NCI-H524 (cell line): Measurements from ENCODE around the gene TAB2.
A peak's percentile ranks its signal among the peaks of the same experiment; 100 is the strongest.
"Not testable (repeated sequence)": the region's sequence is repeated elsewhere in the genome, so short reads cannot be mapped to it uniquely, and the experiment has no call there.

ENCODE experiments used
- DNase-seq, 2 experiments: peaks; one replicate each; lab custom pipeline; 2025; lab: John Stamatoyannopoulos, UW

Gene TAB2

DNA sequence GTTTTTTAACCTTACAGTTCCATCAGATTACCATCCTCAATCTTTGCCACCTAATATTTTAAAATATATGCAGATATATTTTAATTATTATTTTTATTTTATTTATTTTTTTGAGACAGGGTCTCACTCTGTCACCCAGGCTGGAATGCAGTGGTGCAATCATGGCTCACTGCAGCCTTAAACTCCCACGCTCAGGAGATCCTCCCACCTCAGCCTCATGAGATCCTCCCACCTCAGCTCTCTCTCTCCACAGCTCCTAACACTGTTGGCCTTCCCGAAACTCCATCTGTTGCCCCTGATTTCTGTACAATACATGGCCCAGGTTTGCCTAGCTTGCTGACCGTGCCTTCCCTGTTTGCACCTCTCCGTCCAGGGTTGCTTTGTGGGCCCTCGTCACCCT is 4.4 kb upstream of the TAB2 start:
- no peak for DNase-seq

DNA sequence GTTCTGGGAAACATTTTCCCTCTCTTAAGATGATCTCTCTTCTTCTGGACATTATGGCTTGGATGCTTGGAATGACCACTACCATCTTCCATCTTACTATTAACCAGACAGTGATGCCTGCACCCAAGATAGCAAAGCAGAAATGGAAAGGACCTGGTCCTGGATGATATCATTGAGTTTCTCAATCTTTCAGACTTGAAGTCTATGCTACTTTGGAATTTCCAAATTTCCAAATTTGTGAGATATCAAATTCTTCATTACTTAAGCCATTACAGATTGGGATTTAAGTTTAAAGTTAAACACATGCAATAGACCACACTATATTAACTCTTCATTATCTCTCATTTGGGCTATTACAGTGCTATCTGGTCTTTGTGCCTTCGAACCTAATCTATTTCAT is 3.7 kb upstream of the TAB2 start:
- DNase-seq, result no peak

DNA sequence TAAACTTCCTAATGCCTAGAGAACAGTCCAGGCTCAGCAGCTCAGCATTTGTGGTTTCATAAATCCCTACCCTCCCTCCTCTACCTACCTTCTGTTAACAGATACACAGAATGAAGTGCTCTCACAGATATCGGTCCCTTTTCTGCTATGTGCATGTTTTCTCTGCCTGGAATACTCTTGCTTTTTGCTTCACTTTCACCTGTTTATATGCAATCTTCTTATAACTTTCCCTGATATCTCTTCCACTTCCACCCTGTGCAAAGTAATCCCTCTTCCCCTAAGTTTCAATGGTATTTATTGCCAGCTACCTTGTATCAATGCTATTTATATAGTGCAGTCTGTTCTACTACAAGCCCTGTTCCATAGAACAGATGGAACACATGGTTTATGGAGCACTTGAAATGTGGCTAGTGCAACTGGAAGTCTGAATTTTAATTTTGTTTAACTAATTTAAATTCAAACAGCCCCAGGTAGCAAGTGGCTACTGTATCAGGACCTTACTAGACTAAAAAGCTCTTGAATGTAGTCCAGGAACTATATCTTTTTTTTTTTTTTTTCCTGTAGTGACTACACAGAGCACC is 3.1 kb upstream of the TAB2 start:
- peak; percentile 80 to 96 for DNase-seq

DNA sequence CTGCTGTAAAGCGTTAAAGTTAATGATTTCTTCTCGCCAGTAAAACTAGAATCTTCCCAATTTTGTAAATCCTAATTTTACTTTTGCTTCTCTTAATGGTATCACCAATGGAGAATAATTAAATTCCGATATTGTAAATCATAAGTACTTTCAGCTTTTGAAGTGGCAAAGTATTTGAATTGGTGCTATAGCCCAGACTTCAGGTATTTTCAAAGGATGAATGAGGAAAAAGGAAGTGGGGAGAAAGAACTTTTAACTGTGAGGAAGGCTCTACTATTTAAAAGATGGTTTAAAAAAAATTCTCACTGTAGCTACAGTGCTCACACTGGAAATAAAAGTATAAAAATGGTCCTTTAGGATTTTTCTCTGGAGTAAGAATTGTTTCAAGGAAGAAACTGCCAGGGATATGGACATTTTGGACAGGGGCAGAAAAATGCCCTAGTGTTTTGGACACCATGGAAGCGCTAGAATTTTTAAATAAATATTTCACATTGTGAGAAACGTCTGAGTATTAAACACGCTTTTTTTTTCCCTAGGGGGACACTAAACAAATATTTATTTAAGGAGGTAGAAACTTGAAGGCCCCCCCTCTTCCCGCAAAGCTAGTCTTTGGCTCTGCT is 1.3 kb upstream of the TAB2 start:
- no peak for DNase-seq

DNA sequence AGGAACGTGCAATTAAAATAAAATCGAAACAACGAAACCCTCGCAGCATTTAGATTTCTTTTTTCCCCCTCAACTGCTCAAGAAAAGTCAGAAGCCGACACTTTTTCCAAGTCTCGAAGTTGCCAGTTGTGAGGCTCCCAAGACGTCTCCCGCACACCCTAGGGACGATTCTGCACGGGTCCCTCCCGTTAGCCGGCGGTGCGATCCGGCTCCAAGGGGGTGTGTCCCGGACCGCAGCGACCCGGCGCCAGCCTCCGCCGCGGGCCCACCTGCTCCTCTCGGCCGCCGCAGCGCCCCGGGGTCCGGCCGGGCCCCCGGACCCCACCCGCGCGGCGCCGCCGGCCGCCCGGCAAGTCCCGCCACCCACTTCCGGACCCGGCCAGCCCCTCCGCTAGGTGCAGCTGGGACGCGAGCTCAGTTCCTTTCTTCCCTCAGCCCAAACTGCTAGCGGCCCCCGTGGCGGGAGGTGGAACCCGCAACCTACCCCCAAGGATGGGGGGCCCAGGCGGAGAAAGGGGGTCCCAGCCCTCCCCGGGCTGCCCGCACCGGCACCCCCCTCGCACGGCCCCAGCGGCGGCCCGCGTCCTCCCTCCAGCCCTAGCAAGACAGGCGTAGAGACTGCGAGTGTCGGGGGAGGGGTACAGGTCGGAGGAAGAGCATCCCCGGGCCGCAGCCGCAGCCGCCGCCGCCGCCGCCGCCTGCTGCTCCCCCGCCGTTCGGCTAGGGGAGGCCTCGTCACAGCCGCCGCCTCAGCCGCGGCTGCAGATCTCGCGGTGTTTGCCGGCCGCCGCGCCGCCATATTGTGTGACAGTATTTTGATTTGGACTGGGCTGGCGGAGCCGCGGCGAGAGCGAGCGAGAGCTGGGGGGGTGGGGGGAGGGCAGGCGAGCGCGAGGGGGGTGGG is 520 bp upstream of the TAB2 start:
- peak; percentile 86 to 95 for DNase-seq

DNA sequence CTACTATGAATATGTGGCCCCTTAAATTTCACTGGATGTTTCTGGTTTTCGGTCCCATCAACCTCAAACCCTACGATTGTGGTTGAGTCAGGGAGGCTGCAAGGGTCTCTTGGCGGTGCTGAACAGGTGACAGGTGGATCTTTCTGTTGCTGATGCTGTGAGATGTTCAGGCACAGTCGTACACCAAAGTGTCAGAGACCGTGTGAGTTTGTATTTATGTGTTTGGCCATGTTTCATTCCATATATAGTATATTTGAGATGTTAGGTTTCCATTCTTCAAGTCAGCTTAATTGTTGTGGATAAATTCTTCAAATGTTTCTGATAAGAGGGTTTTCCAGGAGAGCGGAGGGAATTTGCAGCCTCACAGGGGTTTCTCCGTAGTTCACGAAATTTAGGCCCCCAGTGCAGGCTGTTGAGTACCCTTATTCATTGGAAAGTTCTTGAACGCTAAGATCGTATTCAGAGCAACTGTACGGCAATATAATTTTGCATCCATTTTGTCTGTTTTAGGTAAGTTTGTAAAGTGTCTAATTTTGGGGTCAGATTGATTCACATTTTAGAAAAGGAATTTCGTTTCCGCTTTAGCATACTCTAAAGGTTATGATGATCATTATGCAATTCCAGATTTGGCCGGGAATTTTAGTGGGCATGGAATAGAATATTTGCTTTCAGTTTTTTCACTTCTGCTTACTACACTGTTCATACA is 1.2 kb downstream of the TAB2 start:
- peak; percentile 5 to 47 for DNase-seq

DNA sequence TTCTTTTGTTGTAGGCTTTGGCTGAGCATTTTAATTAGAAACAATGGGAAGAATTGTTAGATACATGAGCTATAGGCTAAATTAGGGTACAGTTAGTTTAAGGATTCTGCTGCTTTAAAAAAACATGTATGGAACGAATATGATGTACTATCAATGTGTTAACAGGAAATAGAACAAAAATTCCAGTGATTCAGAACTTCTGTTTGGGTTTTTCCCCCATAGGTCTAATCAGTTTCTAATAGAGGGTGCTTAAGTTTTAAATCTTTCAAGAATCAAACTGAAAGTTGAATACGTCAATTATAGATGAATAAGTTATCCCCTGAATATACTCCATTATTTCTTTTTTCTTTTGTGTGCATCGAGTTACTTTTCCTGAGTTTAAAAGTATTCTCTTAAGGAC is 1.9 kb downstream of the TAB2 start:
- no peak for DNase-seq

DNA sequence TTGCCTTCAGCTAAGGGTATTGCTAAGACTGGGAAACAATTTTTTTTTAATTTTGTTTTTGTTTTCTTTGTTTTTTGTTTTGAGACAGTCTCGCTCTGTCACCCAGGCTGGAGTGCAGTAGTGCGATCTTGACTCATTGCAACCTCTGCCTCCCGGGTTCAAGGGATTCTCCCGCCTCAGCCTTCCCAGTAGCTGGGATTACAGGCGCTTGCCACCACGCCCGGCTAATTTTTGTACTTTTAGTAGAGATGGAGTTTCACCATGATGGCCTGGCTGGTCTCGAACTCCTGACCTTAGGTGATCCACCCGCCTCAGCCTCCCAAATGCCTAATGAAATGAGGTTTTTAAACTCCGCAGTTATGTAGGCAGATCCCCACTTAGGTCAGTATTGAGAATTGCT is 2.5 kb downstream of the TAB2 start:
- DNase-seq, result not testable (repeated sequence)

DNA sequence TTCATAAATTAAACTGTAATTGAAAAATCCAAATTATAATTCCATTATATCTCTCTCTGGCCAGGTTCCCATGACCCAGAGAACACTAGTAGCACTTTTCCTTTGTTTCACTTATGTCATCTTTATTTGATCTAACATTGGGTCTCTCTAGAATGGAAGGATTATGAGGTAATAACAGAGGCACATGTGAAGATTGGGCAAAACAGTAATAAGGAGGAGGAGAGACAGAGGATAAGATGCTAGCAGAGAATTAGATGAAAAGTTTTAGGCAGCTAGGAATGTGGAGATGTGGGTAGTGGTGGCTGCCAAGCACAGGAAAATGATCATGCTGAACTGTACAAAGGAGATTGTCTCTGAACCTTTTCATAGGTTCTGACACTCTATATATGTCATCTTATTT is 3.3 kb downstream of the TAB2 start:
- no peak for DNase-seq

DNA sequence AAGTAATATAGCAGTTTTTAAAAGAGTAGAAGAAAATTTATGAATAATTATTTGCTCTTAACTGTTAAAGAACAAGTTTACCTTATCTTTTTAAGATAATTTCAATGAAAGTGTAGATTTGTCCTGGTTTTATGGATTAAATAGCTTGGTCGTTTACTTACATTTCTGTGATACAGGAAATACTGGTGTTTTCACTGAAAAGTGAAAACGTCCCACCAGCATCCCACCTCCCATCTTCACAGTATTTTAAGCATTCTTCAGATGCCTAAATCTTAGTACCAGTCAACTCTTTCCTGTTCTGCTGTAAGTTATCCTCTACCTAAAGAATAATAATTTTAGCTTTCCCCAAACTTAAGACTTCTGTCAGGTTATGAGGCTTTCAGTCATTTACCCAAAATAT is 5.8 kb downstream of the TAB2 start:
- DNase-seq, result no peak

DNA sequence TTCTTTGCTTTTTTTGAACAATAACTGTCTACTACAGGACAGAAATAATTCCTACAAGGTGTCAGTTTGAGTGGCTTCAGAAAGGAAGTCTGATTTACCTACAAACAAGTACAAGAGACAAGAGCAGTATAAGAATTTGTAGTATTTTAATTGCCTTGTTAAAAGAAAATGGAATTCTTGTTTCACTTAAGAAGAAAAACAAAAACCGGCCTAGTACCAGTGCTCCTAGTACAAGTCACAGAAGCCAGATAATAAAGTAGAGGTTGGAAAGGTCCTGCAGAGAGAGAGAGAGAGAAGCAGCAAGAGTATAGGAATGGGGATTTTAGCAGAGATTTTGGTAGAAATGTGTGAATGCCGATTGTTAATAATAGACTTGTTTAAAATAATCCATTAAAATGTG is 6.4 kb downstream of the TAB2 start:
- no peak for DNase-seq

DNA sequence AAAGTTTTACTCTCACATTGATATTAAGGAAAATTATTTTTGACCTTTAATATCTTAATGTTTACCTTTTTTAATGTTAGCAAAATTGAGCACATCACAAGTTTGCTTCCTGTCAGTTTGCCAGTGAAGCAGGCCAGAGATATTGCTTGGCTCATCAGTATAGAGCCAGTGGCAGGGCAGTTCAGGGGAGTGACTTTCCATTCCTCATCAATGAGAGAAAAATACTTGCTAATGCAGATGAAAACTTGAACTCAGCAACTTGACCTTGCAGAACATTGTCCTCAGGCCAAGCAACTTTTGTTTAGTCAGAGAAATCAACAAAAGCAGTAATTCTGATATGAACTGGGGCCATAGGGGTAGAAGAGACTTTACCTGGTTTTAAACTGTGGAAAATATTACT is 6.9 kb downstream of the TAB2 start:
- DNase-seq, result no peak

DNA sequence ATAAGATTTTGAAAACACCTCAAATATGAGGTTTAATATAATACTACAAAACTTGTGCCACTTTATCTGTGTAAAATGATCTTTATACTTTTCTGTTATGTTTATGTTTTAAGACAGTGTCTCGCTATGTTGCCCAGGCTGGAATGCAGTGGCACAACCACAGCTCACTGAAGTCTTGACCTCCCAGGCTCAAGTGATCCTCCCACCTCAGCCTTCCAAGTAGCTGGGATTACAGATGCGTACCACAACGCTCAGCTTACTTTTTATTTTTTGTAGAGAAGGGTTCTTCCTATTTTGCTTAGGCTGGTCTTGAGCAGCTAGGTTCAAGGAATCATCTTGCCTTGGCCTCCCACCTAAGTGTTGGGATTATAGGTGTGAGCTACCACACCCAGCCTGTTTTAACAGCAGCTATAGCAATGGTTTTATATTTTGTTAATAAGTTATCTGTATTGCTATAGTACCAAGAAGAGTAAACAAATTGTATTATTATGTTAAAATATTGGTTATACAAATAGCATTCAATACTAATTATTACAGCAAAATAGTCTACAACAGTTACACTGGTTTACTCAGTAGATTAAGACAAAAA is 8.2 kb downstream of the TAB2 start:
- no peak for DNase-seq

DNA sequence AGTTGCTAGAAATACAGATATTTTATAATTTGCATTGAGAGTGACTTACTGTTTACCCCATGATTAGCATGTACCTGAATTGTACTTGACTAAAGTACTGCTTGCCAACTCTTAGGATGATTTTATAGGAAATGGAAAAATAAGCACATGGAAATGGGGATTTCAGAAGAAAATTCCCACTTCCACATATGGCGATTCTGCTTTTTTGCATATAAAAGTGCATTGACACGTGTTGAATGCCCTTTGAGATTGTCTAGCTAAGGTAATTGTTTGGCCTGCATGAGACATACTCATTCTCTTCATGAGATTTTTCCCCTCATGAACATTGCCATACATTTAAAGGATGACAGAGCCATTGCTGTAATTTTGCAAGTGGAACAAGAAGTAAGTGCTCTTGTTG is 10.1 kb downstream of the TAB2 start:
- no peak for DNase-seq

DNA sequence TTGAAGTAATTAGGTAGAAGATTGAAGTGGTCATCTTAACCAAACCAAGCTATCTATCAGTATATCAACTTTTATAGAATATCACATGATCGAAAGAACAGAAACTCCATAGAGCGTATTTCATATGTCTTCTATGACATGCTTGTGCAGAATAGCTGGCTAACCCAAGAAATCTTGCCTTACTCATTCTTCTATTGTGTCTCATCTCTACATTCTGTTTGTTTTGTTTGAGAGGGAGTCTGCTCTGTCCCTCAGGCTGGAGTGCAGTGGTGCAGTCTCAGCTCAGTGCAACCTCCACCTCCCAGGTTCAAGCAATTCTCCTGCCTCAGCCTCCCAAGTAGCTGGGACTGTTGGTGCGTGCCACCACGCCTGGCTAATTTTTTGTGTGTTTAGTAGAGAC is 10.6 kb downstream of the TAB2 start:
- no peak for DNase-seq

DNA sequence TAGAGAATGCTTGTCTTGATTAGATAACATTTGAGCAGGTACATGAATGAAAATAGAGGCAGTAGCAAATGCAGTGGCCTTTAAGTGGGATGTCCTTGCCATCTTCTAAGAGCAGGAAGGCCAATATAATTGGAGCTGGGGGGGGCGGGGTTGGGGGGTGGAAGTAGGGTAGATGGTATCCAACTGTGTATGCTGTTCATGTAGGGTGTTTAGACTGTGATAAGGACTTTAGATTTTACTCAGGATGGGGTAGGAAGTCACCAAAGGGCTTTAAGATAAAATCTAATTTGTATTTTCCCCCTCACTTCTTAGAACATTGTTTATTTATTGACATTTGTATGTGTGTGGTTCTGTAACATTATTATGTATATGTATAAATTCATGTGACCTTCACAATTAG is 12.0 kb downstream of the TAB2 start:
- no peak for DNase-seq

DNA sequence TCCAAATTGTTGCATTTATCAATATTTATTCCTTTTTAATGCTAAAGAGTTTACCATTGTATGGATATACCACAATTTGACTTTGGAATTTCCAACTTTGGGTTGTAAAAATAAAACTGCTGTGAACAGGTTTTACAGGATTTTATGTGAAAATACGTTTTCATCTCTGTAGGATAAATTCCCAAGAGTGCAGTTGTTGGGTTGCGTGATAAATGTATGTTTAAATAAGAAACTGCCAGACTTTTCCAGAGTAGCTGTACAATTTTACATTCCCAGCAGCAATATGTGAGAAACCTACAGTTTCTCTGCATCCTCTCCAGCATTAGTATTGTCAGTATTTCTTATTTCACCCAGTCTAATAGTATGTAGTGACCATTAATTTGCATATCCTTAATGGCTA is 12.6 kb downstream of the TAB2 start:
- no peak for DNase-seq

DNA sequence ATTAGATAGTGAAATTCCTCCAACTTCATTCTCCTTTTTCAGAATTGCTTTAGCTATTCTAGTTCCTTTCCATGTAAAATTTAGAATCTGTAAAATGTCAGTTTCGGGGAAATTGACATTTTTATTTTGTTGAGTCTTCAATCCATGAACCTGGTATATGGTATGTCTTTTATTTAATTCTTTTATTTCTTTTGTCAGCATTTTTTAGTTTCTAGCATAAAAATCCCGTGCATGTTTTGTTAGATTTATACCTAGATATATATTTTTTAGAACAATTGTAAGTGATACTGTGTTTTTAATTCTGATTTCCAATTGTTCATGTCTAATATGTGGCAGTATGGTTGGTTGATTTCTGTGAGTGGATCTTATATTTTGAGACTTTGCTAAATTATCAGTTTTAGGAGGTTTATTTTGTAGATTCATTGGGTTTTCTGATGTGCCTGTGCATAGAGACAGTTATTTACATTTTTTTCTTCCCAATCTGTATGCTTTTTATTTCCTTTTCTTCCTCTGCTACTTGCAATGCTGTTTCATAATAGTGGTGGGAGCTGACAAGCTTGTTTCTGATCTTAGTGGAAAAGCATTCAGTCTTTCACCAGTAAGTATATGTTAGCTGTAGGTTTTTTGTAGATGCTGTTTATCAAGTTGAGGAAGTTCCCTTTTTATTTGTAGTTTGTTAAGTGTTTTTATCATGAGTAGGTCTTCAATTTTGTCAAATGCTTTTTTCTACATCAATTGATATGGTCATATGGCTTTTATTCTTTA is 13.7 kb downstream of the TAB2 start:
- no peak for DNase-seq

DNA sequence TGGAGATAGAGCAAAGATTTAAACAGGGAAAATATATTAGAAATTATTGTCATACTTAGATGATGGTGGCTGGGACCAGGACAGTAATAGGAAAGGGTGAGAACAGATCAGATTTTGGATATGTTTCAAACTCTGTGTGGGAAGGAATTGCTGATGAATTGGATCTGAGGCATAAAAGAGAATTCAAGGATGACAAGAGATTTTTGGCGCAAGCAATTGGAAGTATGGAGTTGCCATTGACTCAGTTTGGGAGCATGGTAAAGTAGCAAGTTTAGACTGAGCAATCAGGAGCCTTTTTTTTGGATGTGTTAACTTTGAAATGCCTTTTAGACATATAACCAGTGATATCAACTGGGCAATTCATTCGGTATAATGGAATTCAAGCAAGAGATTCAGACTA is 14.4 kb downstream of the TAB2 start:
- DNase-seq, result no peak

DNA sequence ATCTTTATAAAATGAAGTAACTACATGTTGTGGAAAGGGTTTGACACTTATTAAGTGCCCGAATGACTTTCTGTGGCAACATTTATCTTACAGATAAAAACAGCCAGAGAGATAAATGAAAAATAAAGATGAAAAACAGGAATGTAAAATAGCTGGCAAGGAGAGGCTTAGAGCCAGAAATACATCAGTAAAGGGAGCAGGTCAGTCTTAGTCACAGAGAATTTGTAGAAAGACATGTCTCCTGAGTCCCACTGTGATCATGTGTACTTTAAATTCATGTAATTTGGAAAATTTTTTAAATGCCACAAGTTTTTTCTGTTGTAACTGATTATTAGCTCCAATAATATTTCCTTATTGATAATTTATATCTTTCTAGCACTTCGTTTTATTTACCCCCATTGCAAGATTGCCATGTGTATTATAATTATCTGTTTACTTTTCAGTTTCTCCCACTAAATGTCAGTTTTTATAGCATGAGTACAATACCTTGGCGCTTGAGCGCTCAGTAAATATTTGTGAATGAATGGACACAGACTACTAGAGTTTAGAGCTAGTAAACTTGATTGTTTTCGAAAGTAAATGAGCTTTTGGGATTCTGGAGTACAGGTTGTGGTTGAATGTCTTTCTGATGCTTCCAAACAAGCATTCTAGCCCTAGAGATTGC is 15.2 kb downstream of the TAB2 start:
- DNase-seq, result no peak

DNA sequence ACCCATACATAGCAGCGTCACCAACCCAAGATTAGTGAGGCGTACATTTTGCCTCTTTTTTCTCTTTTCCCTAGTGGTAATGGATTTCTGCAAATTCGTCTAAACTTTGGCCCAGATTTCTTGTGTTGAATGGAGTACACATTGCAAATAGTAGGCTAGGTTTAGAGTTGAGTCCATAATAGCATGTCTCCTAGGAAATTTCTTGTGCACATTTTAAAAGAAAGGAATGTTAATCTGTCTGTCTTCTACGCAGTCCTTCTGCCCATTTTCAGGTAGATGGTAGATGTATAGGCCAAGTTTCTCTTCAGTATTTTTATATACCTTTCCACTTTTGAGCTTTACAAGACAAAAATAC is 15.7 kb downstream of the TAB2 start:
- DNase-seq, result no peak
